ENCODE results near the gene SCGB3A1.

The SCGB3A1 gene

GRCh38 chr5:180603076-180603594, 11.8 kb upstream of the SCGB3A1 start:
- DNase-seq: no peak

- no peak for DNase-seq
These were observed 11.3 kb upstream of the SCGB3A1 start for GRCh38 chr5:180602481-180603075.

DNA sequence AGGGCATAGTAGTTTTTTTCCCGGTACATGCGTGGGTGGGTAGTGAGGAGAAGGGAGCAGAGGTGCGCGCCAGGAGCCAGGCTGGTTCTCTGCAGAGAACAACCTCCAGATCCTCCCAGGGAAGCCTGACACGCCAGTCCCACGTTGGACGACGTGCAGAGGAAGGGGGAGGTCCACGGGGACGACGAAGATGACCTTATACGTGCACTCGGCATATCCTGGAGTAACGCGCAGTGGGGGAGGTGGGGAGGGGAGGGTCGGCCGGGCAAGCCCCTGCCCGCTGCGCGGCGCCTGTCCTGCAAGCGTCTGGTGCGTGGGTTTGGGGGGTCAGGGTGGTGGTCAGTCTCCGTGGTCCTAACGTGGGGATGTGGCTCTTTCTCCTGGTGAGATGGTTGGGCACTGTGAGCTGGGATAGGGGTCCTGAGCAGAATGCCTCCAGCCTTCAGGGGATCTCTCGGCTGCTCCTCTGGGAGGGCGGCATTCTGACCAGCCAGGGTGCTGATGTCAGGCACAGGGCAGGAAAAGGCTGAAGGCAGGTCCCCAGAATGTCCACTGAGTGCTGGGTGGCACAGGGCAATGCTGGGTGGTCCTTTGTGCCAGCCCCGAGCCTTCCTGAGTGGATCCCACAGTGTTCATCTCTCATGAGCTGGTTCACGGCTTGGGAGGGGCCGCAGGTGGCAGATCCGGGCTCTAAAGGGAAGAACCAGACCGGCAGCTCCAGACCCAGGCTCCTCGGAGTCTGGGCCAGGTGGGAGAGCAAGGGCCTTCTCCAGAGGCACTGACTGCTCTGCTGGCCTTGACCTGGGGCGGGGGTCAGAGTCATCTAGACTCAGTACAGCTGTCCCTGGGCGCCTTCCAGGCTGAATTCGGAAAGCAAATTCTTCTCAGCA, 10.5 kb upstream of the SCGB3A1 start:
- no peak for DNase-seq

DNA sequence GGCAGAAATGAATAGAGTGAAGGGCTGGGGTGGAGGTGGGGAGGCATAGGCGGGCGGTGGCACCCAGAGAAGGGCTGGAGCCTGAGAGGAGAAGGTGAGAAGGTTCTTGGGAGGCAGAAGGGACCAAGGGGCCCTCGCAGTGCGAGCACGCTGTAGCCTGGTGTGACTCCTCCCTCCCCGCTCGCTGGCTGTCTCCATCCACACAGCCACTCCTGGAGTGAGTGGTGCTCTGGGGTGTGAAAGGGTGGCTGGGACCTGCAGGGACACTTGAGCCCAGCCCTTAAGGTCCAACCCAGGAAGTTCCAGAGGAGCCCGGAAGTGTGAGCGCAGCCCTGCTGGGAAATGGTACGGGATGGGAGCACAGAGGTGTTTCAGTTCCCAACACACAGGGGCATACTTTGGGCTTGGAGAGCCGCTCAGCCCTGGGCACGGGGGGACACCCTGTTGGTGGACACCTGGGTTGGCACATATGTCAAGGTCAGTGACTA, 9.3 kb upstream of the SCGB3A1 start:
- no peak for DNase-seq

GRCh38 chr5:180599981-180600553, 8.8 kb upstream of the SCGB3A1 start:
- no peak for DNase-seq

- no peak for DNase-seq
These were observed 8.3 kb upstream of the SCGB3A1 start for GRCh38 chr5:180599590-180599914.

DNA sequence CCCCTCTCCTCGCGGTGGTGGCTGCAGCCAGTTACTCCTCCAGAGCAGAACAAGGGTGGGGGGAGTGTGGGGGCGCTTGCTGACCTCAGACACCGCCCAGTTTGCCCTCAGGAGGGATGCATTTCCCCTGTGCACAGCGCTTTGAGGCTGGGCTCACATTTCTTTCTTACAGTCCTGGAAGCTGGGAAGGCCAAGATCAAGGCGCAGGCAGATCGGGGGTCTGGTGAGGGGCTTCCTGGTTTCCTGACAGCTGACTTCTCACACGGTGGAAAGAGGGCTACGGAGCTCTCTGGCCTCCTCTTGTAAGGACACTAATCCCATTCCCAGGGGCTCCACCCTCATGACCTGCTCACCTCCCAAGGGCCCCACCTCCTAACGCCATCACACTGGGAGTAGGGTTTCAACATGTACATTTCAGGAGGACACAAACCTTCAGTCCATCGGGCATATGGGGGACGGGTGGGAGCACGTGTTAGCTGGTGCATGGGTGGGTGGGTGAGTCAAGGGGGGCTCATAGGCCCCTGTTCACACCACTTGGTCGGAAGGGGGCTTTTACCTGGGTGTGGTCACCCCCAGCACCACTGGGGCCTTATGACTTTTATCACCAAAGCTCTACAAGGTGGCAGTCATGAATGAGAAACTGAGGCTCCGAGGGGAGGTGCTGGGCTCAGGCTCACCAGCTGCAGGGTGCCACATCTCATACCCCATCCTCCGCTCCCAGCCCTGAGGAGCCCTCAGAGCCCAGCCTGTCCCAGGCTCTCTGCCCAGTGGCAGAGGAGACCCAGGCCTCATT, 7.7 kb upstream of the SCGB3A1 start:
- DNase-seq: no peak

DNA sequence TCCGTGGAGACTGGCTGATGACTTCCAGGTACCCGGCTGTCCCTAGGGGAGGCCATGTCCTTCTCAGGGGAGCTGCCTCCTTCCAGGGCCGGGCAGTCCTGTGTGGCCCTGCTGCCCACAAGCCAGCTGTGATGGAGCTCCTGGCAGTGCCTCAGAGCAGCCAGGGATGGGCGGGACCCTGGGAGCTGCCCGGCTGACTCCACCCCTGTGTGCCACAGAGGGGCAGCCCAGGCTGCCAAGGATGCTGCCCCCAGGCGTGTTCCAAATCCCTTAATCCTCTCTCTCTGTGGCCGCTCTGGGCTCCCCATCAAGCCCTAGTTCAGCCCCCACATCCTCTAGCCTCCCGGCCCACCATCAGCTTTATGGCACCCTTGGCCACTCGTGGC, 7.0 kb upstream of the SCGB3A1 start:
- DNase-seq: no peak

- DNase-seq: no peak
These were observed 5.5 kb upstream of the SCGB3A1 start for GRCh38 chr5:180596668-180597231.

DNA sequence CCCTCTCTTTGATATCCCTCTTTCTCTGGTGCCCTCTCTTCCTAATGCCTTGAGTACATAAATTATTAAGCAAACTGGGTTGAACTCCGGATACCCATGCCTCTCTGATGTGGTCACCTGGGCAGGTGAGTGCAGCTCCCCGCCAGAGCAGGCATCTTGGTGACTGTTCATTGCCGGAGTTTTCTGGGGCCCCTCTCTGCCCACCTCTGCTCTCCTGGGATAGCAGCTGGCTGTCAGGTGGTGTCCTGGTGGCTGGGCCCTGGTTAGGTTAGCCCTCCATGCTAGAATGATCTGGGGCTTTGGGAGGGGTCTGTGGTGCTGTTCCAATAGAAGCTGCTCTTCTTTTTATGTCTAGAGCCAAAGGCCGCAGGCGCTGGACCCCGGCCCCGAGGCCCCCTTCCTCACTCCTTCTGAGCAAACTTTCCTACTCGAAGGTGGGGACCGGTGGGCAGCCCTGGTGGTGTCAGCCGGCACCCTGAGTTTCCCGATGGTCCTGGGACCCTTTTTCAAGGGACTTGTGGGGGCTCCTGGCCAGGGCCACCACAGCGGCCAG, 4.9 kb upstream of the SCGB3A1 start:
- no peak for DNase-seq

DNA sequence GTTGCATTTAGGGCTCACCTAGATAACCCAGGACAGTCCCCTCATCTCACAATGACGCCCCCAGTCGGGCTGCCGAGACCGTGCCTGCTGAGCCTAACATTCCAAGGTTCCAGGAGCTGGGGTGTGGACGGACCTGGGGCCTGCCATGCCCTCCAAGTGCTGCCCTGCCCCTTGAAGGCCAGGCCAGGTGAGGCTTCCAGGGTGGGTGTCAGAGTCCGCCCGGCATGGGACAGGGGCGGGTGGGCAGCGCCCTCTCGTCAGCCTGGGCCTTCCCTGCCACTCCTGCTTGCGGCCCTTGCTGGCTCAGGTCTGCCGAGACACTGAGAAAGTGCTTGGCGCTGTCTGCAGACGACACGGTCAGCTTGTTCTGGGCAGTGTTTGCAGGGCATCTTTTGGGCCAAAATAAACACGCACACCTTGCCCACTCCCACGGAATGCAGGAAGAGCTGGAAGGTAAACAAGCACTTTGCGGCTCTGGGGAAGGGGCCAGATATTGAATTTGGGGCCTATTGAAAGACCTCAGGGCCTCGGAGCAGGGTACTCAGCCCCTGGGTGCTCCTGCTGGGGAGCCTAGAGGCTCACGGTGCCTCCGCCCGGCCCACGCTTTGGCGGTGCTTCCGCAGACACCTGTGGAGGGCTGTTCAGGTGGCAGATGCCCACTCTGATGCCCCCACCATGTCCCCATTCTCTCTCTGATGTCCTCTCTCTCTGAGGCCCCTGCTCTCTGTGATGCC, 4.2 kb upstream of the SCGB3A1 start:
- DNase-seq: no peak

GRCh38 chr5:180595046-180595379, 3.7 kb upstream of the SCGB3A1 start:
- DNase-seq: no peak

DNA sequence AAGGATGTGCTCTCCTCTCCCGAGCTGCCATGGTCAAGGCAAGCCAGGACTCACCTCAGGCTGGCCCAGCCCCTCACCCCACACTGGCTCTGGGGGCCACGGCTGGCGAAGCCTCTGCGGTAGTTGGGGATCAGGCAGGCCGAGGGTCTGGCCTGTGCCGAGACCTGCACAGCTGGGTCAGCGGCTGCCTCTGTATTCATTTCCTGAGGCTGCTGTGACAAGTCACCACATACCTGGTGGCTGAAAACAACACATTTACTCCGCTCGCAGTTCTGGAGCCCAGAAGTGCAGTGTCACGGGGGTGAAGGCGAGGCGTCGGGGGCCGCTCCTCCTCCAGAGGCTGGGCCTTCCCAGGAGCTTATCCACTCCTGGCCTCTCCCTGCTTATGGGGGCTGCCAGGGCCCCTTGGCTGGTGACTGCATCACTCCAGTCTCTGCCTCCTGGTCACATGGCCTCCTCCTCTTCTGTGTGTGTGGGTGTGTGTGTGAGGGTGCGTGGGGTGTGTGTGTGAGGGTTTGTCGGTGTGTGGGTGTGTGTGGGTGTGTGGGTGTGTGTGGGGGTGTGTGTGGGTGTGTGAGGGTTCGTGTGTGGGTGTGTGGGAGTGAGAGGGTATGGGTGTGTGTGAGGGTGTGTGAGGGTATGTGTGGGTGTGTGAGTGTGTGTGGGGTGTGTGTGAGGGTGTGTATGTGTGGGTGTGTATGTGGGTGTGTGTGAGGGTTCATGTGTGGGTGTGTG, 3.2 kb upstream of the SCGB3A1 start:
- no peak for DNase-seq

DNA sequence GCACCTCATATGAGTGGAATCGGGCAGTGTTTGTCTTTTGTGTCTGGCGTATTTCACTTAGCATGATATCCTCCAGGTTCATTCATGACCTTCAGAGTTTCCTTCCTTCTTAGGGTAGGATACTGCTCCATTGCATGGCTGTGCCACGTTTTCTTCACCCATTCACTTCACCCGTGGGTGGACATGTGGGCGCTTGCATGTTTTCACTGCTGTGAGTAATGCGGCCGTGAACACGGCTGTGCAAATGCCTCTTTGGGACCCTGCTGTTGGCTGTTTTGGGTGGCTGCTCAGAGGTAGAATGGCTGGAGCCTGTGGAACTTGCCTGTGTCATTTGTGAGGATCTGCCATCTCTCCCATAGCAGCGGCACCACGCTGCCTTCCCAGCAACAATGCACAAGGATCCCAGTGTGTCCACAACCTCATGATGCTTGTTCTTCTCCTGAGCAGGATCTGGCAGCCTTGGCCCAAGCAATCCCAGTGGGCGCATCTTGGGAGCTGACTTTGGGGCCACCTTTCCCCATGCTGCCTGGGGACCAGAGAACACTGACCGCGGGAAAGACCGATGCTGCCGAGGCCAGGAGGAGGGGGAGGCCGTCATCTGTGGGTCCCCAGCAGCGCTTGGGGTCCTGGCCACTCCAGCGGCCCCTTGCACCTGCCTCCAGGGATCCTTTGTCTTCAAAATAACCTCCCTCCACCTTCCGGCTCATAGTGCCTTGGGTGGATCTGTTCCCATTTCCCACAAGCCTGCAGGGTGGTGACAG, 2.3 kb upstream of the SCGB3A1 start:
- no peak for DNase-seq

DNA sequence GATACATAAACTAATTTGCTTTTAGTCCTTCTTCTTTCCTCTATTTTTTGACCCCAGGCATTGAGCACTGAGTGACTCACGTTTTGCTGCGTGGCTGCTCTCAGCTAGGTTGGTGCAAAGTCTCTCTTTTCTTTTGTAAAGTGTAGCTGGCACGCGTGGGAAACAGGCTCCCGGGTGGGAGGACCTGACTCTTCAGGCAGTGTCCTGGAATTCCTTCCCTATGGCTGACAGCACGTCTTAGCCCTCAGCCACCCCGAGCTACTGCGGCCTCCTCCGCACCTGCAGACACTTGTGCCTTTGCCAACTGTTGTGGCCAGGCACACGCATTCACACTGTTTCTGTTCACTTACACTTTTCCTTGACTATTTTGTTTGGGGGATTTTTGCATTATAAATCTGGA, 877 bp upstream of the SCGB3A1 start:
- no peak for DNase-seq

DNA sequence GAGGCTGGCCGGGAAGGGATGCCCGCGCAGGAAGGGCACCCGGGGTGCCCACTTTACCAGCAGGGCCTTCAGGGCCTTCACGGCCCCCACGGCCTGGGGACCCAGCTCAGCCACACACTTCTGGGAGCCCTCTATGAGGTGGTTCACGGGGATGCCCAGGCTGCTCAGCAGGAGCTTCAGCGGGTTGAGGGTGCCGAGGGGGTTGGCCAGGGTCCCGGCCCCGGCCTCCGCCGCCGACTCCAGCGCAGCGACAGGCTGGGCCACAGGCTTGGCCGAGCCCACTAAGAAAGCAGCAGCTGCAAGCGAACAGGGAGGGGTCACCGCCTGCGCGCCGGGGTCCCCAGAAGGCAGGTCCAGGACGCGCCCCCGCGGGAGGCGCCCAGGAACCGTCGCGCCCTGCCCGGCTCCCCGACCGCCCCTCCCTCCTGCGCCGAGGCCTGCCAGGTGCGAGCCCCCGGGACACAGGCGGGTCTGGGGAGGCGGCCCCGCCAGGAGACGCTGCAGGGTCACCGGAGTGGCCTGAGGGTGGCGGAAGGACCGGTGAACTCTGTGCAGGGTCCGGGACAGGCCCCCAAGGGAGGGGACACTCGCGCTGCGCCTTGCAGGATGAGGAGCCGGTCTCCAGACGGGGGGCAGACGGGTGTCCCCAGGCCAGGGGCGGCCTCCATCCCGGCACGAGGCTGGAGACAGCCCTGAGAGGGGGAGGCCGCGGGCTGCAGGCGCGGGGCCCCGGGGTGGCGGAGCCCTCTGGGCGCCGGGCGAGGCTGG, 572 bp downstream of the SCGB3A1 start:
- no peak for DNase-seq

DNA sequence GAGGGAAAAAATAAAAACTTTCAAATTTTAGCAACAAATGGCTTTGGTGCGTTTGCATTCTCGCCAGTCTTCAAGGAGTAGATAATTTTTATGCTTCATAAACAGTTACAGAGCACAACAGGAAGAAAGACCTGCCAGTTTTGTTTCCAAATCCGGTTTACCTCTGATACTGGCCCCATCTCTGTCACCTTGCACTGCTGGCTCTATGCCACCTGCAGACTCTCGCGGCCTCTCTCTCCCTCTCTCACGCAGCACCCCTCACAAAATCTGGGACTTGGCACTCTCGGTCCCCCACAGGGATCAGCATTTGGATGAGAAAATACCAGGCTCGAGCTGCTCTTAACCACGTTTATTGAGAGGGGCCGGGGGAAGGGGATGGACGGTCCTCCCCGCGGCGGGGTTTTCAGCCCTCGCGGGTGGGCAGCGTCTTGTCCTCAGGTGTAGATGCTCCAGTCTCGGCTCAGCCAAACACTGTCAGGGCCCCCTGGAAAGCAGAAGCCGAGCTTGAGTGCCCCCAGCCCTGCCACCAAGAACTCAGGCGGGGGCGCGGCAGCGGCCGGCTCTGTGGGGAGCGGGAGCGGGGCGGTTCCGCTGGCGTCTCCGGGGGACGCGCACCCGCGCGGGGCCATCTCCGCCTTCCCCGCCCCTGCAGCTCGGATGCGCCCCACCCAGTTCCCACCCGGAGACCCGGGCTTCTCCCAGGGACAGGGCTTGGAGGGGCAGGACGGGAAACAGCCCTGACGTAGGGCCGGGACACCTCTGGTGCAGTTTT, 1.3 kb downstream of the SCGB3A1 start:
- no peak for DNase-seq

GRCh38 chr5:180586870-180587269, 4.4 kb downstream of the SCGB3A1 start:
- no peak for DNase-seq

DNA sequence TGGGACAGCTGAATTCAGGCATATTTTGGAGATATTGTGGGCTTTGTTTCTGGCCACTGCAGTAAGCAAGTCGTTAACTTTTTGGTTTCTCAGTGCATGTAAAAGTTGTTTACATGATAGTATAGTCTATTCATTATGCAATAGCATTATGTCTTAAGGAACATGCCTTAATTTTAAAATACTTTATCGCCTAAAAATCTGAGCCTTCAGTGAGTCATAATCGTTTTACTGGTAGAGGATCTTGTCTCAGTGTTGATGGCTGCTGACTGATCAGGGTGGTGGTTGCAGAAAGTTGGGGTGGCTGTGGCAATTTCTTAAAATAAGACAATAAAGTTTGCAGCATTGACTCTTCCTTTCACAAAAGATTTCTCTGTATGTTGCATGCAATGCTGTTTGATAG, 5.1 kb downstream of the SCGB3A1 start:
- no peak for DNase-seq

Measured in effector CD8-positive, alpha-beta T cell (primary cell).